HUES48 (cell line): Measurements from ENCODE around the gene GM2A.

Experiments
- H3K27ac ChIP-seq: one replicate; pipeline ENCODE4 v1.7.0; 2013; ENCODE audit warnings: low read depth, low read length, inconsistent platforms
- H3K27me3 ChIP-seq: 2 replicates; pipeline ENCODE4 v1.6.1; 2013; ENCODE audit warnings: mild to moderate bottlenecking, low read length; ENCODE audit not compliant: control insufficient read depth, insufficient read depth
- H3K36me3 ChIP-seq: 2 replicates; pipeline ENCODE4 v1.6.1; 2013; ENCODE audit warnings: low read length; ENCODE audit not compliant: control insufficient read depth, insufficient read depth
- H3K4me1 ChIP-seq: 2 replicates; pipeline ENCODE4 v1.6.1; 2013; ENCODE audit warnings: mild to moderate bottlenecking, low read length; ENCODE audit not compliant: control insufficient read depth, insufficient read depth
- H3K4me3 ChIP-seq: 2 replicates; pipeline ENCODE4 v1.5.1; 2013; ENCODE audit warnings: mild to moderate bottlenecking, low read depth, low read length
- H3K9ac ChIP-seq: 2 replicates; pipeline ENCODE4 v1.6.1; 2013; ENCODE audit warnings: mild to moderate bottlenecking, low read depth, low read length, moderate library complexity
- H3K9me3 ChIP-seq: 2 replicates; pipeline ENCODE4 v1.6.1; 2013; ENCODE audit warnings: low read length; ENCODE audit not compliant: control insufficient read depth, insufficient read depth

The GM2A gene

GRCh38 chr5:151252762-151253604, at the start of gene GM2A:
Gene GM2A, plus strand, starts transcription at chr5:151253185. Its CDS starts 32 bp downstream, at chr5:151253217.
- peak within 1 kb of the TSS; percentile 79 for H3K4me3 ChIP-seq
- H3K9me3 ChIP-seq: no peaks in the 10 kb centered on the region
- H3K4me1 ChIP-seq: peaks cover 21% of the 10 kb centered on the region; the same call in 1 of the 2 replicates
- no peaks in the 10 kb centered on the region for H3K27me3 ChIP-seq
- peak within 1 kb of the TSS; percentile 43; the same call in 1 of the 2 replicates for H3K9ac ChIP-seq
- peak within 1 kb of the TSS; percentile 77 for H3K27ac ChIP-seq
- no peaks in the 10 kb centered on the region for H3K36me3 ChIP-seq

- Histone ChIP-seq H3K9ac (no peak overlapping the region), H3K4me1 (no peaks in the 10 kb centered on the region), H3K9me3 (no peaks in the 10 kb centered on the region), H3K36me3 (no peaks in the 10 kb centered on the region), H3K27me3 (no peaks in the 10 kb centered on the region), H3K27ac (no peak overlapping the region), H3K4me3 (no peak overlapping the region)
These were observed 48.9 kb upstream of the GM2A start for GRCh38 chr5:151204051-151204450.

GRCh38 chr5:151205411-151205810, 47.6 kb upstream of the GM2A start:
- H3K9me3 ChIP-seq: no peaks in the 10 kb centered on the region
- no peaks in the 10 kb centered on the region for H3K27me3 ChIP-seq
- H3K4me3 ChIP-seq: no peak overlapping the region
- H3K27ac ChIP-seq: no peak overlapping the region
- no peak overlapping the region for H3K9ac ChIP-seq
- H3K36me3 ChIP-seq: no peaks in the 10 kb centered on the region
- H3K4me1 ChIP-seq: no peaks in the 10 kb centered on the region

- no peaks in the 10 kb centered on the region for H3K27me3 ChIP-seq
- 0 out of 2 replicates have a peak, but pooled peaks cover under 1% of the 10 kb centered on the region for H3K4me1 ChIP-seq
- H3K36me3 ChIP-seq: no peaks in the 10 kb centered on the region
- no peak overlapping the region for H3K4me3 ChIP-seq
- H3K9ac ChIP-seq: no peak overlapping the region
- H3K27ac ChIP-seq: no peak overlapping the region
- H3K9me3 ChIP-seq: no peaks in the 10 kb centered on the region
These were observed 44.5 kb upstream of the GM2A start for GRCh38 chr5:151208481-151208914.

GRCh38 chr5:151212406-151212798, 40.6 kb upstream of the GM2A start:
- H3K4me1 ChIP-seq: peaks cover 9% of the 10 kb centered on the region
- H3K27ac ChIP-seq: no peak overlapping the region
- H3K36me3 ChIP-seq: no peaks in the 10 kb centered on the region
- no peak overlapping the region for H3K9ac ChIP-seq
- no peaks in the 10 kb centered on the region for H3K27me3 ChIP-seq
- no peaks in the 10 kb centered on the region for H3K9me3 ChIP-seq
- no peak overlapping the region for H3K4me3 ChIP-seq

GRCh38 chr5:151213803-151214613, 39.0 kb upstream of the GM2A start:
- Histone ChIP-seq H3K4me1 (peaks cover 9% of the 10 kb centered on the region), H3K9me3 (no peaks in the 10 kb centered on the region), H3K27me3 (no peaks in the 10 kb centered on the region), H3K27ac (no peak overlapping the region), H3K36me3 (no peaks in the 10 kb centered on the region), H3K9ac (no peak overlapping the region), H3K4me3 (no peak overlapping the region)

- Histone ChIP-seq H3K27me3 (no peaks in the 10 kb centered on the region), H3K4me3 (no peak overlapping the region), H3K4me1 (peaks cover 9% of the 10 kb centered on the region), H3K36me3 (no peaks in the 10 kb centered on the region), H3K9me3 (no peaks in the 10 kb centered on the region), H3K27ac (no peak overlapping the region), H3K9ac (no peak overlapping the region)
These were observed 38.1 kb upstream of the GM2A start for GRCh38 chr5:151214614-151215545.

GRCh38 chr5:151215546-151215880, 37.5 kb upstream of the GM2A start:
- Histone ChIP-seq H3K36me3 (no peaks in the 10 kb centered on the region), H3K4me3 (no peak overlapping the region), H3K9ac (no peak overlapping the region), H3K9me3 (no peaks in the 10 kb centered on the region), H3K27me3 (no peaks in the 10 kb centered on the region), H3K4me1 (peaks cover 9% of the 10 kb centered on the region), H3K27ac (no peak overlapping the region)

GRCh38 chr5:151216781-151217180, 36.2 kb upstream of the GM2A start:
- Histone ChIP-seq H3K9me3 (no peaks in the 10 kb centered on the region), H3K27me3 (no peaks in the 10 kb centered on the region), H3K27ac (no peak overlapping the region), H3K4me3 (no peak overlapping the region), H3K9ac (no peak overlapping the region), H3K36me3 (no peaks in the 10 kb centered on the region), H3K4me1 (peaks cover 9% of the 10 kb centered on the region)

GRCh38 chr5:151218177-151218576, 34.8 kb upstream of the GM2A start:
- Histone ChIP-seq H3K9me3 (no peaks in the 10 kb centered on the region), H3K9ac (no peak overlapping the region), H3K27ac (no peak overlapping the region), H3K4me1 (peaks cover 14% of the 10 kb centered on the region), H3K36me3 (no peaks in the 10 kb centered on the region), H3K27me3 (peaks cover 11% of the 10 kb centered on the region; the same call in 1 of the 2 replicates), H3K4me3 (no peak overlapping the region)
